Esophagus muscularis mucosa (tissue), 4 donors: ENCODE data around the gene GPSM1. TPM values are rescaled to one million over a fixed set of nuclear protein-coding genes. Genes with fewer than 3 reads are reported as not detected.

ENCODE experiments used
- DNase-seq: peaks from one replicate; pipeline ENCODE4 v3.0.0-alpha.2; 2017; ENCODE audit errors: extremely low spot score
- H3K27ac ChIP-seq, 4 donors: fragments of 200-600 bp; sonication (generic); replicated peaks in 1 of 4; 1 replicate in 3 of 4; 2 replicates in 1 of 4; pipeline ENCODE4 v1.5.1; 2016 to 2019; ENCODE audit warnings: mild to moderate bottlenecking in 1 of 4
- H3K27me3 ChIP-seq, 4 donors: fragments of 200-600 bp; sonication (generic); one replicate each; pipeline versions ENCODE4 v1.5.1 to v1.6.0; 2016 to 2019
- H3K36me3 ChIP-seq, 4 donors: fragments of 200-600 bp; sonication (generic); one replicate each; pipeline ENCODE4 v1.5.1; 2016 to 2019
- H3K4me1 ChIP-seq, 4 donors: fragments of 200-600 bp; sonication (generic); one replicate each; pipeline ENCODE4 v1.5.1; 2016 to 2019
- H3K4me3 ChIP-seq, 4 donors: fragments of 200-600 bp; sonication (generic); 1 replicate in 2 of 4; 2 replicates in 2 of 4; pipeline ENCODE4 v1.5.1; 2016 to 2019; ENCODE audit warnings: mild to moderate bottlenecking in 4 of 4, moderate library complexity in 1 of 4
- H3K9me3 ChIP-seq, 4 donors: fragments of 200-600 bp; sonication (generic); 1 replicate in 3 of 4; 2 replicates in 1 of 4; pipeline ENCODE4 v1.5.1; 2016 to 2019
- CTCF ChIP-seq, 3 experiments: fragments of 200-600 bp in 2 of 3; fragments of 450-650 bp in 1 of 3; sonication (generic) in 2 of 3; IDR thresholded peaks; one replicate each; pipeline ENCODE4 v1.5.1; 2017 to 2019; ENCODE audit warnings: antibody characterized with exemption in 3 of 3, mild to moderate bottlenecking in 2 of 3, moderate library complexity in 1 of 3
- EP300 ChIP-seq: sonication (generic); formaldehyde crosslinking; IDR thresholded peaks from one replicate; pipeline ENCODE4 v1.6.1; 2017; ENCODE audit warnings: antibody characterized with exemption
- POLR2A ChIP-seq: fragments of 450-650 bp; IDR thresholded peaks from one replicate; pipeline ENCODE4 v1.6.1; 2017; ENCODE audit warnings: antibody characterized with exemption, moderate library complexity, mild to moderate bottlenecking, low read depth
- POLR2AphosphoS5 ChIP-seq, 2 donors: sonication (generic); formaldehyde crosslinking; IDR thresholded peaks; one replicate each; pipeline ENCODE4 v1.6.1; 2017; ENCODE audit warnings: antibody characterized with exemption in 2 of 2
- WGBS: methylation state at CpG from one replicate; pipeline ENCODE4 v1.1.5; 2018; 5-methylcytosine and 5-hydroxymethylcytosine counted together
- intact Hi-C: fragments of 100-400 bp; cut with DNase I; formaldehyde crosslinking; loops from one replicate; pipeline ENCODE4 v1.15.1; 2023
- total RNA-seq, 4 donors: library from RNA; depleted of rRNA; stranded (reverse); fragments of >200 nt; gene quantifications; one replicate each; pipeline versions ENCODE4 v1.1.0 to v1.2.1, GENCODE V29; 2016

The GPSM1 gene
- total RNA-seq, 4 donors from 2014 or later: 8.3 to 18.5 (median 16.3) TPM

GRCh38 chr9:136366826-136367225, 39.5 kb downstream of the GPSM1 start:
- Histone ChIP-seq H3K4me1 (peaks cover 19 to 24% (median 22%) of the 10 kb centered on the region in 4 donors), H3K4me3 (no peak overlapping the region), H3K27ac (no peak overlapping the region), H3K9me3 (no peaks in the 10 kb centered on the region), H3K36me3 (peaks cover 0 to 3% (median 0%) of the 10 kb centered on the region in 4 donors), H3K27me3 (peaks cover 0 to 28% (median 0%) of the 10 kb centered on the region in 4 donors)
- intact Hi-C loops: no loop called here
- TF ChIP-seq EP300 (no peak), CTCF (IDR thresholded peaks at IDR 0.05) (no peak), POLR2A (no peak), POLR2AphosphoS5 (IDR thresholded peaks at IDR 0.05) (no peak)
- WGBS: 63% methylated on average over 3 of the region's 9 CpGs
- no peak for DNase-seq

DNA sequence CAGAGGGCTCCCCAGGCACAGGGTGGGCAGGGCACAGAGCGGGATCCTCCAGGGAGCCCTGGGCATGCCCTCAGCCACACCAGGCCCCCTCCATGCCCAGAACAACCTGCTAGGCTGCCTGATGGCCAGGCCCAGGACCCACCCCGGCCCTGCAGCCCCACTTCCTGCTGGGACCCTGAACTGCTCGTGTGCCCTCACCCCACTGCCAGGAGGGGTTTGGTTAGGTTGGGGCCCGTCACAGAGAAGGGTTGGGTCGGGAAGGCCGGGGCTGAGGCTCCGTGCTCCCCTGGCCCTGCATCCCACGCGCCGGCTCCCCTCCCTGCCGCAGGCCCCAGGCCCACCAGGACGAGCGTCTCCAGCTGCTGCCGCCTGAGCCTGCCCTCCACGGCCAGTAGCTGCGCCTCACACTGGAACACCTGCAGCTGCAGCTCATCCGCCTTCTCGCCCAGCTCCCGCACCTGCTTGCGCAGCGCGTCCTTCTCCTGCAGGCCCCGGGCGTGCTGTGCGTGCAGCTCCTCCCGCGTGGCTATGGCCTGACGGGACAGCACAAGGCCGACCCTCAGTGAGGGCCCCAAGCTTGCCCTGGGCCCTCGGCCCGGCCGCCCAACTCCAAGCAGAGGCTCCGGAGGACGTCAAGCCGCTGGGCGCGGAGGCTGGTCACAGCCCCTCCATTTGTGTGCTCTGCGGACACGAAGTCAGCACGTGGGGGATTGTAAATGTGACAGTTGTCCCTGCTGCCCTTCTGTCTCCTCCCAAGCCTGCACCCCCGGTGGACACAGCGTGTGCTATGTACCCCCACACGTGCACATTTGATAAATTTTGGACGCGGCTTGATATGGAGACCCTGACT, 40.2 kb downstream of the GPSM1 start:
- Histone ChIP-seq H3K4me3 (no peak overlapping the region), H3K9me3 (no peaks in the 10 kb centered on the region), H3K36me3 (no peaks in the 10 kb centered on the region), H3K27me3 (peaks cover 0 to 28% (median 0%) of the 10 kb centered on the region in 4 donors), H3K4me1 (peaks cover 12 to 23% (median 17%) of the 10 kb centered on the region in 4 donors), H3K27ac (no peak overlapping the region)
- intact Hi-C loops: no loop called here
- no peak for DNase-seq
- TF ChIP-seq POLR2A: no peak
- TF ChIP-seq POLR2AphosphoS5 (IDR thresholded peaks at IDR 0.05): no peak
- no peak for TF ChIP-seq CTCF (IDR thresholded peaks at IDR 0.05)
- TF ChIP-seq EP300: no peak
- 89% methylated on average over 13 of the region's 45 CpGs for WGBS

DNA sequence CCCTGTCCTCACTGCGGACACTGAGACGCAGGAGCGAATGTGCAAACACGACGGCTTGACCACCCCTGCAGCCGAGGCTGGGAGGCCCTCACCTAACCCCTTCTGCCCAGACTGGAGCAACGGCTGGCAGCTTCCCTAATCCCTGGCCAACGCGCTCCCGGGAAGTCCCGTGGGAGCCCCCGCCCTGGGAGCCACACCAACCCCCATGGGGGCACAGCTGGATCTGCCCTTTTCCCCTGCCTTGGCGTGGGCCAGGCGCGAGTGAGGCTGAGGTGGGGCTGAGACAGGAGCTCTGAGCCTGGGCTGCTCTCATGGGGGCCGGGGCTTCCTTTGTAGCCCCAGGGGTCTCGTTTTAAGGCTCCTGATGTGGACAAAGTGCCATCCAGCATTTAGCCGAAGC, 40.9 kb downstream of the GPSM1 start:
- intact Hi-C loops: no loop called here
- H3K4me1 ChIP-seq: peaks cover 9 to 21% (median 15%) of the 10 kb centered on the region in 4 donors
- no peak overlapping the region for H3K27ac ChIP-seq
- peaks cover 0 to 28% (median 0%) of the 10 kb centered on the region in 4 donors for H3K27me3 ChIP-seq
- WGBS: 85% methylated on average over 10 of the region's 18 CpGs
- no peaks in the 10 kb centered on the region for H3K9me3 ChIP-seq
- H3K4me3 ChIP-seq: no peak overlapping the region
- no peaks in the 10 kb centered on the region for H3K36me3 ChIP-seq
- DNase-seq: no peak
- TF ChIP-seq CTCF (IDR thresholded peaks at IDR 0.05) (no peak), POLR2A (no peak), EP300 (no peak), POLR2AphosphoS5 (IDR thresholded peaks at IDR 0.05) (no peak)

GRCh38 chr9:136370037-136370436, 42.7 kb downstream of the GPSM1 start:
- TF ChIP-seq CTCF (IDR thresholded peaks at IDR 0.05): no peak
- no peak for TF ChIP-seq POLR2A
- TF ChIP-seq EP300: no peak
- TF ChIP-seq POLR2AphosphoS5 (IDR thresholded peaks at IDR 0.05): no peak
- no peak for DNase-seq
- H3K27ac ChIP-seq: no peak overlapping the region
- peaks cover 0 to 16% (median 0%) of the 10 kb centered on the region in 4 donors for H3K27me3 ChIP-seq
- WGBS: 80% methylated on average over 1 of the region's 19 CpGs
- H3K4me3 ChIP-seq: no peak overlapping the region
- intact Hi-C loops: no loop called here
- peaks cover 0 to under 1% (median 0%) of the 10 kb centered on the region in 4 donors for H3K36me3 ChIP-seq
- H3K4me1 ChIP-seq: peaks cover 0 to 10% (median 6%) of the 10 kb centered on the region in 4 donors
- no peaks in the 10 kb centered on the region for H3K9me3 ChIP-seq
